ENCODE results near the gene PEAK3.

PEAK3 gene

GRCh38 chr19:2249010-2249866 lies 32.7 kb downstream of the PEAK3 start, which contains the start of gene AMH:
AMH (plus strand) TSS chr19:2249323; CDS start chr19:2249333, 10 bp downstream.
- FAIRE-seq, result no peak

- no peak for FAIRE-seq
Observed at GRCh38 chr19:2248136-2249009, 33.6 kb downstream of the PEAK3 start.

- FAIRE-seq, result no peak
Observed at GRCh38 chr19:2247433-2248101, 34.4 kb downstream of the PEAK3 start.

GRCh38 chr19:2246801-2247361 lies 35.1 kb downstream of the PEAK3 start:
- FAIRE-seq, result no peak

GRCh38 chr19:2246014-2246620 lies 35.9 kb downstream of the PEAK3 start:
- no peak for FAIRE-seq

- no peak for FAIRE-seq
Observed at GRCh38 chr19:2245273-2245672, 36.7 kb downstream of the PEAK3 start.

GRCh38 chr19:2244486-2244885 lies 37.5 kb downstream of the PEAK3 start:
- no peak for FAIRE-seq

GRCh38 chr19:2244125-2244411 lies 37.9 kb downstream of the PEAK3 start:
- no peak for FAIRE-seq

- FAIRE-seq, result no peak
Observed at GRCh38 chr19:2243274-2244124, 38.5 kb downstream of the PEAK3 start.

GRCh38 chr19:2242816-2243215 lies 39.2 kb downstream of the PEAK3 start:
- FAIRE-seq, result no peak

- no peak for FAIRE-seq
Observed at GRCh38 chr19:2242092-2242537, 39.9 kb downstream of the PEAK3 start.

- FAIRE-seq, result no peak
Observed at GRCh38 chr19:2240881-2241760, 40.9 kb downstream of the PEAK3 start.

- no peak for FAIRE-seq
Observed at GRCh38 chr19:2239771-2240770, 41.9 kb downstream of the PEAK3 start.

GRCh38 chr19:2239173-2239572 lies 42.8 kb downstream of the PEAK3 start:
- FAIRE-seq, result no peak

- no peak for FAIRE-seq
Observed at GRCh38 chr19:2237869-2238153, 44.2 kb downstream of the PEAK3 start.

GRCh38 chr19:2237051-2237868 lies 44.7 kb downstream of the PEAK3 start:
- FAIRE-seq, result no peak

GRCh38 chr19:2236314-2237050 lies 45.5 kb downstream of the PEAK3 start, which contains the start of the genes PLEKHJ1 and SF3A2:
PLEKHJ1 (minus strand) TSS chr19:2236329; CDS start chr19:2236248, 81 bp downstream.
SF3A2 (plus strand) TSS chr19:2236824; CDS start chr19:2243419, 6,595 bp downstream.
- FAIRE-seq, result peak; percentile 80

GRCh38 chr19:2236064-2236313 lies 46.0 kb downstream of the PEAK3 start:
- no peak for FAIRE-seq
